Measurements from ENCODE around the gene CORIN. TPM values are rescaled to one million over a fixed set of nuclear protein-coding genes. Genes with fewer than 3 reads are reported as not detected.
"Not testable (repeated sequence)": the region's sequence is repeated elsewhere in the genome, so short reads cannot be mapped to it uniquely, and the experiment has no call there.

CORIN gene
- total and polyA plus RNA-seq, 2 donors (not counting 1 experiment from before 2014, with no cell fraction given), result 0.25 TPM; not detected in 1

- Histone ChIP-seq H4K20me1 (ENCODE audit: control insufficient read depth, insufficient read depth, low read length, poor library complexity, severe bottlenecking) (no peaks in the 10 kb centered on the region), H3K4me3 (ENCODE audit: control extremely low read depth in 1 of 5, extremely low read depth in 1 of 5, insufficient read depth in 1 of 5, low read depth in 2 of 5, low read length in 4 of 5) (no peak overlapping the region), H3K36me3 (replicated peaks in 1 of 2; ENCODE audit: control extremely low read depth in 1 of 2, control insufficient read depth in 1 of 2, extremely low read depth in 1 of 2, insufficient read depth in 2 of 2, low read length in 1 of 2) (no peaks in the 10 kb centered on the region), H3K27me3 (replicated peaks in 1 of 4; ENCODE audit: control extremely low read depth in 1 of 4, control insufficient read depth in 3 of 4, insufficient read depth in 4 of 4, low read length in 3 of 4) (peaks cover 0 to 3% (median 0%) of the 10 kb centered on the region in 4 experiments), H3K4me1 (ENCODE audit: control insufficient read depth in 2 of 2, insufficient read depth in 2 of 2, low read length in 2 of 2) (no peaks in the 10 kb centered on the region), H3K9me3 (ENCODE audit: control extremely low read depth in 1 of 3, control insufficient read depth in 2 of 3, insufficient read depth in 1 of 3, low read length in 2 of 3) (no peaks in the 10 kb centered on the region), H2AFZ (ENCODE audit: insufficient read depth, low read depth, low read length, poor library complexity, severe bottlenecking) (no peak overlapping the region), H3K27ac (ENCODE audit: low read length in 2 of 2) (no peak overlapping the region), H3K79me2 (ENCODE audit: control insufficient read depth, insufficient read depth, low read length) (no peaks in the 10 kb centered on the region), H3K9ac (ENCODE audit: low read length) (no peak overlapping the region), H3K4me2 (replicated peaks; ENCODE audit: low read depth, low read length, poor library complexity, severe bottlenecking) (no peak overlapping the region)
- Mint-ChIP-seq H3K4me1 (no peaks in the 10 kb centered on the region), H3K27me3 (peaks cover 4% of the 10 kb centered on the region), H3K4me3 (no peak overlapping the region), H3K9me3 (ENCODE audit: insufficient read depth) (no peaks in the 10 kb centered on the region), H3K27ac (no peak overlapping the region)
- no peak for TF ChIP-seq CTCF (IDR thresholded peaks at IDR 0.05)
- no peak for TF ChIP-seq EZH2 (IDR thresholded peaks at IDR 0.05; ENCODE audit: borderline replicate concordance, insufficient read depth, low read depth, low read length, poor library complexity, severe bottlenecking)
- ChIA-PET CTCF (no interaction called here), POLR2A (no interaction called here)
- intact Hi-C loops (cut with micrococcal nuclease), result no loop called here
- DNase-seq (no peak), ATAC-seq (ENCODE audit: low read depth) (no peak)
- WGBS (ENCODE audit: insufficient coverage), result 93% methylated on average over 3 of the region's 6 CpGs
These were observed 63.8 kb downstream of the CORIN start for GRCh38 chr4:47774079-47774478.

DNA sequence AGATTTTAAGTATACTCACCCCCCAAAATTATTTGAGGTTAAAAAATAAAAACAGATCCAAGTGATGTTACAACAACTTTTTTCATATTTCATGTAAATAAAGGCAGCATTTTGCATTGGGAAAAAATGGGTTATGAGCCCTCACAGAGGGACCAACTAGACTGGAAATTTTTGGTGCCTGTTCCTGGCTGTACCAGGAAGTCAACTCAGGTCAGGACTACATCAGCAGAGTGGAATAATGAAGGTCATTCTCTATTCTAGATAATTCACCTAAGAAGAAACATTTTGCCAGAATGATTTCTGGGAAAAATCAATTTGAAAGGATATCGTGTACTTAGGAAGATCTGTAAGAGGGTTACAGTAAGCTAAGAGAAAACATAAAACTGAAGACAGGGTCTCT is 66.8 kb downstream of the CORIN start:
- intact Hi-C loops (cut with micrococcal nuclease), result no loop called here
- TF ChIP-seq CTCF (IDR thresholded peaks at IDR 0.05) (no peak), EZH2 (IDR thresholded peaks at IDR 0.05; ENCODE audit: borderline replicate concordance, insufficient read depth, low read depth, low read length, poor library complexity, severe bottlenecking) (no peak)
- Histone ChIP-seq H3K4me3 (ENCODE audit: control extremely low read depth in 1 of 5, extremely low read depth in 1 of 5, insufficient read depth in 1 of 5, low read depth in 2 of 5, low read length in 4 of 5) (no peak overlapping the region), H3K79me2 (ENCODE audit: control insufficient read depth, insufficient read depth, low read length) (no peaks in the 10 kb centered on the region), H3K9me3 (ENCODE audit: control extremely low read depth in 1 of 3, control insufficient read depth in 2 of 3, insufficient read depth in 1 of 3, low read length in 2 of 3) (peaks cover 0 to 1% (median 0%) of the 10 kb centered on the region in 3 donors), H2AFZ (ENCODE audit: insufficient read depth, low read depth, low read length, poor library complexity, severe bottlenecking) (no peak overlapping the region), H3K27me3 (replicated peaks in 1 of 4; ENCODE audit: control extremely low read depth in 1 of 4, control insufficient read depth in 3 of 4, insufficient read depth in 4 of 4, low read length in 3 of 4) (no peaks in the 10 kb centered on the region), H3K4me1 (ENCODE audit: control insufficient read depth in 2 of 2, insufficient read depth in 2 of 2, low read length in 2 of 2) (no peaks in the 10 kb centered on the region), H3K36me3 (replicated peaks in 1 of 2; ENCODE audit: control extremely low read depth in 1 of 2, control insufficient read depth in 1 of 2, extremely low read depth in 1 of 2, insufficient read depth in 2 of 2, low read length in 1 of 2) (no peaks in the 10 kb centered on the region), H3K9ac (ENCODE audit: low read length) (no peak overlapping the region), H3K4me2 (replicated peaks; ENCODE audit: low read depth, low read length, poor library complexity, severe bottlenecking) (no peak overlapping the region), H4K20me1 (ENCODE audit: control insufficient read depth, insufficient read depth, low read length, poor library complexity, severe bottlenecking) (no peaks in the 10 kb centered on the region), H3K27ac (ENCODE audit: low read length in 2 of 2) (no peak overlapping the region)
- H3K27ac Mint-ChIP-seq, result no peak overlapping the region
- WGBS (ENCODE audit: insufficient coverage), result no CpG with 5 or more reads among the region's 1 CpG
- ChIA-PET POLR2A (no interaction called here), CTCF (no interaction called here)
- H3K4me1 Mint-ChIP-seq, result no peaks in the 10 kb centered on the region
- H3K4me3 Mint-ChIP-seq, result no peak overlapping the region
- DNase-seq (no peak), ATAC-seq (ENCODE audit: low read depth) (no peak)
- peaks cover 9% of the 10 kb centered on the region for H3K27me3 Mint-ChIP-seq
- H3K9me3 Mint-ChIP-seq (ENCODE audit: insufficient read depth), result no peaks in the 10 kb centered on the region

DNA sequence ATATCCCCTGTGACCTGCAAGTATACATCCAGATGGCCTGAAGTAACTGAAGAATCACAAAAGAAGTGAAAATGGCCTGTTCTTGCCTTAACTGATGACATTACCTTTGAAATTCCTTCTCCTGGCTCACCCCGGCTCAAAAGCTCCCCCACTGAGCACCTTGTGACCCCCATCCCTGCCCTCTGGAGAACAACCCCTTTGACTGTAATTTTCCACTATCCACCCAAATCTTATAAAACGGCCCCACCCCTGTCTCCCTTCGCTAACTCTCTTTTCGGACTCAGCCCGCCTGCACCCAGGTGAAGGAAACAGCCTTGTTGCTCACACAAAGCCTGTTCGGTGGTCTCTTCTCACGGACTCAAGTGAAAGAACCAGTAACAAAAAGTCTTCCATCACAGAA is 69.9 kb downstream of the CORIN start:
- intact Hi-C loops (cut with micrococcal nuclease); H3K4me1 ChIP-seq (ENCODE audit: control insufficient read depth in 2 of 2, insufficient read depth in 2 of 2, low read length in 2 of 2); H3K4me3 Mint-ChIP-seq; H3K27ac ChIP-seq (ENCODE audit: low read length in 2 of 2); H3K27me3 ChIP-seq (replicated peaks in 1 of 4; ENCODE audit: control extremely low read depth in 1 of 4, control insufficient read depth in 3 of 4, insufficient read depth in 4 of 4, low read length in 3 of 4); H3K27ac Mint-ChIP-seq; CTCF ChIA-PET; POLR2A ChIA-PET; H3K36me3 ChIP-seq (replicated peaks in 1 of 2; ENCODE audit: control extremely low read depth in 1 of 2, control insufficient read depth in 1 of 2, extremely low read depth in 1 of 2, insufficient read depth in 2 of 2, low read length in 1 of 2); ATAC-seq (ENCODE audit: low read depth); H3K4me2 ChIP-seq (replicated peaks; ENCODE audit: low read depth, low read length, poor library complexity, severe bottlenecking); H3K79me2 ChIP-seq (ENCODE audit: control insufficient read depth, insufficient read depth, low read length); H3K4me1 Mint-ChIP-seq; H3K4me3 ChIP-seq (ENCODE audit: control extremely low read depth in 1 of 5, extremely low read depth in 1 of 5, insufficient read depth in 1 of 5, low read depth in 2 of 5, low read length in 4 of 5); H3K9ac ChIP-seq (ENCODE audit: low read length); H3K9me3 ChIP-seq (ENCODE audit: control extremely low read depth in 1 of 3, control insufficient read depth in 2 of 3, insufficient read depth in 1 of 3, low read length in 2 of 3); H4K20me1 ChIP-seq (ENCODE audit: control insufficient read depth, insufficient read depth, low read length, poor library complexity, severe bottlenecking); H2AFZ ChIP-seq (ENCODE audit: insufficient read depth, low read depth, low read length, poor library complexity, severe bottlenecking); DNase-seq; H3K9me3 Mint-ChIP-seq (ENCODE audit: insufficient read depth): not testable (repeated sequence)
- 92% methylated on average over 7 of the region's 7 CpGs for WGBS (ENCODE audit: insufficient coverage)
- peaks cover 15% of the 10 kb centered on the region for H3K27me3 Mint-ChIP-seq

Measured in B cell (primary cell).